Measurements from ENCODE around the gene INPP5A. TPM values are rescaled to one million over a fixed set of nuclear protein-coding genes. Genes with fewer than 3 reads are reported as not detected.
A peak's percentile ranks its signal among the peaks of the same experiment; 100 is the strongest.

Gene INPP5A
- total RNA-seq, 1 donor from 2014 or later, result 105 TPM

DNA sequence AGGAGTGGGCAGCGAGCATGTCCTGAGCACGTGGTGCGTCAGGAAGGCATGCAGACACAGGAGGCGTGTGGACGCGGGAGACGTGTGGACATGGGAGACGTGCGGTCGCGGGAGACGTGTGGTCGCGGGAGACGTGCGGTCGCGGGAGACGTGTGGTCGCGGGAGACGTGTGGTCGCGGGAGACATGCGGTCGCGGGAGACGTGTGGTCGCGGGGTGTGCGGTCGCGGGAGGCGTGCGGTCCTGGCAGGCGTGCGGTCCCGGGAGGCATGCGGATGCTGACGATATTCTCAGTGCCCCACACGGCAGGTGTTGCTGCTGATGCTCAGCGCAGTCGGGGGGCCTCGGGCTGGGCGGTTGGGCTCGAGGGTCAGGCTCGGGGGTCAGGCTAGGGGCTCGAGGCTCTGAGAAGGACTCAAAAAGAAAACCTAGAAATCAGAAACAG, 154.1 kb downstream of the INPP5A start:
- H3K4me3 ChIP-seq, result no peak overlapping the region
- no peaks in the 10 kb centered on the region for H3K4me1 ChIP-seq
- peaks cover 20% of the 10 kb centered on the region for H3K36me3 ChIP-seq
- DNase-seq, result peak; percentile 9
- TF ChIP-seq, protein P1, sequence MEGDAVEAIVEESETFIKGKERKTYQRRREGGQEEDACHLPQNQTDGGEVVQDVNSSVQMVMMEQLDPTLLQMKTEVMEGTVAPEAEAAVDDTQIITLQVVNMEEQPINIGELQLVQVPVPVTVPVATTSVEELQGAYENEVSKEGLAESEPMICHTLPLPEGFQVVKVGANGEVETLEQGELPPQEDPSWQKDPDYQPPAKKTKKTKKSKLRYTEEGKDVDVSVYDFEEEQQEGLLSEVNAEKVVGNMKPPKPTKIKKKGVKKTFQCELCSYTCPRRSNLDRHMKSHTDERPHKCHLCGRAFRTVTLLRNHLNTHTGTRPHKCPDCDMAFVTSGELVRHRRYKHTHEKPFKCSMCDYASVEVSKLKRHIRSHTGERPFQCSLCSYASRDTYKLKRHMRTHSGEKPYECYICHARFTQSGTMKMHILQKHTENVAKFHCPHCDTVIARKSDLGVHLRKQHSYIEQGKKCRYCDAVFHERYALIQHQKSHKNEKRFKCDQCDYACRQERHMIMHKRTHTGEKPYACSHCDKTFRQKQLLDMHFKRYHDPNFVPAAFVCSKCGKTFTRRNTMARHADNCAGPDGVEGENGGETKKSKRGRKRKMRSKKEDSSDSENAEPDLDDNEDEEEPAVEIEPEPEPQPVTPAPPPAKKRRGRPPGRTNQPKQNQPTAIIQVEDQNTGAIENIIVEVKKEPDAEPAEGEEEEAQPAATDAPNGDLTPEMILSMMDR (IDR thresholded peaks at IDR 0.05; ENCODE audit: borderline replicate concordance), result no peak
- no peak overlapping the region for H3K27ac ChIP-seq (replicated peaks)
- intact Hi-C loops (cut with micrococcal nuclease), result no loop called here
- H3K9me3 ChIP-seq (replicated peaks), result peaks cover 10% of the 10 kb centered on the region
- no peaks in the 10 kb centered on the region for H3K27me3 ChIP-seq (ENCODE audit: low read depth)

DNA sequence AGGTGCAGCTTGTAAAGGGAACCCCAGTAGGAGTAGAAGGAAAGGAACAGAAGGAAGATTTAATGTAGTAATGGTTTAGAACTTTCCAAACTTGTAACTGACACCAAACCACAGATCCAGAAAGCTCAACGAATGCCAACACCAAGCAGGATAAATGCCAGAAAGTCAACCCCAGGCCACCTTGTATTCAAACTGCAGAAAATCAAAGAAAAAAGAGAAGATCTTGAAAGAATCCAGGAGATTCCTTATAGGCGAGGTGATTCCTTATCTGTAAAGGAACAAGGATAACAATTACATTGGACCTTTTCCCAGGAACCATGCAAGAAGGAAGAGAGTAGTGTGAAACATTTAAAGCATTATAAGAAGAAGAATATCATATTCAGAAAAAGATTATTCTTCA, 154.7 kb downstream of the INPP5A start:
- H3K36me3 ChIP-seq, result peaks cover 26% of the 10 kb centered on the region
- H3K27ac ChIP-seq (replicated peaks), result no peak overlapping the region
- H3K27me3 ChIP-seq (ENCODE audit: low read depth), result no peaks in the 10 kb centered on the region
- DNase-seq, result no peak
- TF ChIP-seq, protein P1 (IDR thresholded peaks at IDR 0.05; ENCODE audit: borderline replicate concordance), result no peak
- intact Hi-C loops (cut with micrococcal nuclease), result no loop called here
- no peak overlapping the region for H3K4me3 ChIP-seq
- H3K4me1 ChIP-seq, result no peaks in the 10 kb centered on the region
- peaks cover 10% of the 10 kb centered on the region for H3K9me3 ChIP-seq (replicated peaks)

DNA sequence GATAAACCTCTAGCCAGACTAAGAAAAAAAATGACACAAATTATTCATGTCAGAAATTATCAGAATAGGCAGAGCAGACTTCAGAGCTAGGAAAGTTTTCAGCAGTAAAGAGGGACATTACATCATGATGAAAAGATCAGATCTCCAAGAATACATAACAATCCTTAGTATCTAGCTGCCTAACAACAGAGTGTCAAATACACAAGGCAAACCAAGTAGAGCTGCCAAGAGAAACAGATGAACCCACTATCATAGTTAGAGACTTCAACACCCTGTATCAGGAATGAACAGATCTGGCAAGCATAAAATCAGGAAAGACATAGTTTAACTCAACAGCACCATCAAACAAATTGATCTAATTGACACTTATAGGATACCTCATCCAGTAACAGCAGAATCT, 156.1 kb downstream of the INPP5A start:
- peaks cover 39% of the 10 kb centered on the region for H3K36me3 ChIP-seq
- no peaks in the 10 kb centered on the region for H3K4me1 ChIP-seq
- H3K27ac ChIP-seq (replicated peaks), result no peak overlapping the region
- H3K4me3 ChIP-seq, result no peak overlapping the region
- no peaks in the 10 kb centered on the region for H3K27me3 ChIP-seq (ENCODE audit: low read depth)
- TF ChIP-seq, protein P1 (IDR thresholded peaks at IDR 0.05; ENCODE audit: borderline replicate concordance), result no peak
- no peak for DNase-seq
- H3K9me3 ChIP-seq (replicated peaks), result peaks cover 10% of the 10 kb centered on the region
- intact Hi-C loops (cut with micrococcal nuclease), result no loop called here

DNA sequence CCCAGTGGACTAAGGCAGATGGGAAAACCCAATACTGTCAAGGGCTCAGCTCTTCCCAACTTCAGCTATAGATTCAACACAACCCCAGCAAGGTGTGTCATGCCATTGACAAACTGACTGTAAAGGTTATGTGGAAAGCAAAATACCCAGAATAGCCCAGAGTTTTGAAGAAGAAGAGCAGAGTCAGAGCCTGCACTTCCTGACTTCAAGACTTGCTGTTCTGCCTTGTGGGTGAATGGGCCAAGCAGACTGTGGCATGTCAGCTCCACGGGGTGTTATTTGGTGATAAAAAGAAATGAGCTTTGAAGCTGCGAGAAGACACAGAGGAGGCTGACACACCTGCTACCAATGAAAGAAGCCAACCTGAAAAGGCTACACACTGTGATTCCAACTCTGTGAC, 158.6 kb downstream of the INPP5A start:
- intact Hi-C loops (cut with micrococcal nuclease), result no loop called here
- Histone ChIP-seq H3K9me3 (replicated peaks) (peaks cover 10% of the 10 kb centered on the region), H3K4me3 (no peak overlapping the region), H3K4me1 (peaks cover 15% of the 10 kb centered on the region), H3K27ac (replicated peaks) (no peak overlapping the region), H3K27me3 (ENCODE audit: low read depth) (no peaks in the 10 kb centered on the region), H3K36me3 (peaks cover 31% of the 10 kb centered on the region)
- TF ChIP-seq, protein P1 (IDR thresholded peaks at IDR 0.05; ENCODE audit: borderline replicate concordance), result no peak
- no peak for DNase-seq

DNA sequence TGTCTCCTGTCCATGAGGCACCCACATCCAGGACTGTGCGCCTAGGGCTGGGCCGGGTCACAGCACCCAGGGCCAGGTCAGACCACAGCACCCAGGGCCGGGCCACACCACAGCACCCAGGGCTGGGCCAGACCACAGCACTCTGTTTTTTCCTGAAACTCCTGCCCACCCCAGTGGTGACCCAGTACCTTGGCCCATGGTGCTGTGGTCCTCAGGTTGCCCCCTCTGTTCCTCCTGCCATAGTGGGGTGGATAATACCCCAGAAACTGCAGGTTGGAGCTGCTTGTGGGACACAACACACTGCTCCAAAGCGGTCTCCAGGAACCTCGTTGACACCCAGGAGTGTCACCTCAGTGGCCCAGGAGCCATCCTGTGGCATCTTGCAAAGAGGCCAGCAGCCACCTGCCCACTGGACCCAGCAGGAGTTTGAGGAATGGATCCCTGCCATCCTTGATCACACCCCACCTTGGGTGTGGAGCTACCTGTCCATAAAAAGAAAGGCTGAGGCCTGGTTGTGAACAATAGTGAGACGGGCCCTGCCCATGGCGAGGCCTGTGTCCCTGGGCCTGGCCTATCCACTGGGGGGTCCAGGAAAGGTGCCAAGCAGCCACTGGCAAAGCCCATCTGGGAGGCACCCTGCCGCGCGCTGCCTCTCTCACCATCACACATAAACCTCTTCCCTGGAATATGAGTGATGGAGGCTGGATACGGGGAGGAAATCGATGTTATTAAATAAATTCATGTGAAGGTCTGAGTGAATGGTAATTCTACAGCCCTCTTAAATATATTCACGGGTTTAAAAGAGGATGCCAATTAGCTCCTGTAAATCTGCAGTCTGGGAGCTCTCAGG, 159.4 kb downstream of the INPP5A start:
- H3K4me3 ChIP-seq, result no peak overlapping the region
- DNase-seq, result peak; percentile 11
- no peaks in the 10 kb centered on the region for H3K27me3 ChIP-seq (ENCODE audit: low read depth)
- H3K36me3 ChIP-seq, result peaks cover 27% of the 10 kb centered on the region
- no peak overlapping the region for H3K27ac ChIP-seq (replicated peaks)
- TF ChIP-seq, protein P1 (IDR thresholded peaks at IDR 0.05; ENCODE audit: borderline replicate concordance), result no peak
- peaks cover 10% of the 10 kb centered on the region for H3K9me3 ChIP-seq (replicated peaks)
- intact Hi-C loops (cut with micrococcal nuclease), result no loop called here
- H3K4me1 ChIP-seq, result peaks cover 15% of the 10 kb centered on the region

Data from left ventricle myocardium inferior (tissue), 1 donor.